ENCODE results near the gene TBX20. TPM values are rescaled to one million over a fixed set of nuclear protein-coding genes. Genes with fewer than 3 reads are reported as not detected.

The TBX20 gene
- total RNA-seq, 1 experiment from 2014 or later: not detected

DNA sequence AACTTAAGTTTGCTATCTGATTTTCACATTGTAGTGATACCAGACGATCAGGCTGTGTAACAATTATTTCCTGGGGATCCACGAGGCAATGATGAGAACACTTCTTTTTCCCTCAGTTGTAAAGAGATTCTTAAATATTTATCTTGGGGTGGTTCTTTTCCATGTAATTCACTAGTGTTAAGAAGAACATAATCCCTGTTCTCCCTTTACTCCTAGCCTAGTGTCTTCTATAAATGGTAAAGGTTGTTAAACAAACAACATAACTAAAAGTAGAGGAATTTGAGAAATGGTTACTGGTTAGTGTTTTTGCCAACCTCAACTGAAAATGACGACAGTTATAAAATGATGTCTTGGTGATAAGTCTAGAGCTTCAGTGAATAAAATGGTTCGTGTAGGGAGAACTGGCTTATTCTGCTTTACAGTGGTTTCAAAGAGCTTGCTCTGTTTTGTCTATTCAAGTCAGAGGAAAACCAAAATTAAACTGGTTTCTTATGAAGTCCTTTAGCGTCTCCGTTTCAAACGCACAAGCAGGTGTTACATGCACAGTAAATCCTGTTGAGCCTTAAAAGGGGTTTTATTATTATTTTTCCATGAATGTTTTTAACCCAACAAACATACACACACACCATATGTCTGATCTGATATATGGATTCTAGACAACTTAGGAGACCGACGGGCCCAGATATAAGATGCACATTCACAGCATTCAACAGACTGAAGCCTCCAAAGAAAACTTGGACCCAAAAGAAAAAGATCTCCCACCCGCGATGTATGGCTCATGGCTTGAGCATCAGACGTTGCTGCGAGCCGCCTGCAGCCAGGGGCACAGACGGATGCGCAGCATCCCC, 1.1 kb downstream of the TBX20 start:
- Mint-ChIP-seq H3K27me3 (ENCODE audit: low read depth) (peaks cover 99% of the 10 kb centered on the region), H3K9me3 (peaks cover 0 to 7% of the 10 kb centered on the region in 2 experiments; a peak in 2 of 5 replicates), H3K27ac (no peak overlapping the region), H3K4me3 (peak overlapping the region; percentile 66 to 85), H3K36me3 (ENCODE audit: insufficient read depth in 1 of 3, low read depth in 3 of 3) (no peaks in the 10 kb centered on the region), H3K4me1 (peaks cover 35 to 54% of the 10 kb centered on the region in 2 experiments)
- Histone ChIP-seq H3K9ac (ENCODE audit: extremely low read depth, insufficient read length, low read length) (no peak overlapping the region), H4K20me1 (ENCODE audit: control insufficient read depth, insufficient read depth, insufficient read length) (no peaks in the 10 kb centered on the region), H2BK120ac (ENCODE audit: low read depth, low read length, poor library complexity, severe bottlenecking) (no peak overlapping the region), H2BK12ac (ENCODE audit: insufficient read length, low read depth, low read length) (no peak overlapping the region), H3K9me3 (ENCODE audit: control insufficient read depth, low read depth, low read length) (no peaks in the 10 kb centered on the region), H3K4me2 (ENCODE audit: insufficient read depth, insufficient read length, low read length) (peak overlapping the region; percentile 80), H2BK5ac (ENCODE audit: insufficient read length, low read length) (no peak overlapping the region), H3K18ac (ENCODE audit: insufficient read length, low read depth, low read length) (no peak overlapping the region), H2AK5ac (ENCODE audit: insufficient read length, low read length) (no peak overlapping the region), H2BK15ac (ENCODE audit: low read depth, low read length) (no peak overlapping the region), H3K14ac (ENCODE audit: insufficient read depth, low read length) (no peak overlapping the region; the same call in 1 of the 2 replicates), H3T11ph (ENCODE audit: low read length) (no peak overlapping the region), H3K56ac (ENCODE audit: insufficient read length, low read depth, low read length) (no peak overlapping the region), H4K8ac (replicated peaks; ENCODE audit: insufficient read length, low read depth, low read length) (no peak overlapping the region), H3K4me1 (ENCODE audit: insufficient read depth, low read length) (peaks cover 3% of the 10 kb centered on the region; the same call in 1 of the 2 replicates), H4K91ac (ENCODE audit: insufficient read length, low read depth, low read length) (no peak overlapping the region), H3K79me1 (ENCODE audit: insufficient read depth, low read depth, low read length, poor library complexity, severe bottlenecking) (no peaks in the 10 kb centered on the region), H3K23me2 (ENCODE audit: insufficient read length, low read depth, low read length, poor library complexity, severe bottlenecking) (peaks cover 32% of the 10 kb centered on the region), H3K27ac (ENCODE audit: insufficient read length, low read depth, low read length) (no peak overlapping the region), H2AFZ (ENCODE audit: low read length) (no peak overlapping the region), H3K4ac (ENCODE audit: low read depth, low read length) (no peak overlapping the region), H3K79me2 (ENCODE audit: insufficient read depth, low read length) (no peaks in the 10 kb centered on the region), H2BK20ac (ENCODE audit: low read depth, low read length, poor library complexity, severe bottlenecking) (no peak overlapping the region), H4K5ac (ENCODE audit: insufficient read length, low read depth, low read length) (no peak overlapping the region), H3K27me3 (ENCODE audit: insufficient read depth, low read length) (peaks cover 81% of the 10 kb centered on the region), H3K23ac (ENCODE audit: insufficient read length, low read depth, low read length) (no peak overlapping the region)
- TF ChIP-seq, protein P1, sequence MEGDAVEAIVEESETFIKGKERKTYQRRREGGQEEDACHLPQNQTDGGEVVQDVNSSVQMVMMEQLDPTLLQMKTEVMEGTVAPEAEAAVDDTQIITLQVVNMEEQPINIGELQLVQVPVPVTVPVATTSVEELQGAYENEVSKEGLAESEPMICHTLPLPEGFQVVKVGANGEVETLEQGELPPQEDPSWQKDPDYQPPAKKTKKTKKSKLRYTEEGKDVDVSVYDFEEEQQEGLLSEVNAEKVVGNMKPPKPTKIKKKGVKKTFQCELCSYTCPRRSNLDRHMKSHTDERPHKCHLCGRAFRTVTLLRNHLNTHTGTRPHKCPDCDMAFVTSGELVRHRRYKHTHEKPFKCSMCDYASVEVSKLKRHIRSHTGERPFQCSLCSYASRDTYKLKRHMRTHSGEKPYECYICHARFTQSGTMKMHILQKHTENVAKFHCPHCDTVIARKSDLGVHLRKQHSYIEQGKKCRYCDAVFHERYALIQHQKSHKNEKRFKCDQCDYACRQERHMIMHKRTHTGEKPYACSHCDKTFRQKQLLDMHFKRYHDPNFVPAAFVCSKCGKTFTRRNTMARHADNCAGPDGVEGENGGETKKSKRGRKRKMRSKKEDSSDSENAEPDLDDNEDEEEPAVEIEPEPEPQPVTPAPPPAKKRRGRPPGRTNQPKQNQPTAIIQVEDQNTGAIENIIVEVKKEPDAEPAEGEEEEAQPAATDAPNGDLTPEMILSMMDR (conservative IDR thresholded peaks at IDR 0.05): no peak
- DNase-seq: no peak
- no CpG with 5 or more reads among the region's 16 CpGs for WGBS (ENCODE audit: extremely low coverage, insufficient read length, low lambda C conversion rate)
